SK-N-SH (cell line): ENCODE data around the gene ZNF384. TPM values are rescaled to one million over a fixed set of nuclear protein-coding genes. Genes with fewer than 3 reads are reported as not detected.

Experiments used
- CTCF ChIA-PET: fragments of 300-600, 350-600 bp; formaldehyde crosslinking; extraction: SDS; loops from one replicate; lab custom pipeline; 2021; lab: Yijun Ruan, JAX
- POLR2A ChIA-PET: fragments of 350-600 bp; sonication (Branson Sonifier 250); formaldehyde crosslinking; extraction: SDS; loops from one replicate; lab custom pipeline; 2020; ENCODE audit warnings: antibody characterized with exemption, inconsistent platforms; lab: Yijun Ruan, JAX
- DNase-seq: peaks from one replicate; pipeline ENCODE4 v3.0.0; 2012
- H2AFZ ChIP-seq: fragments of 200-600 bp; sonication (generic); 2 replicates; pipeline ENCODE4 v1.8.1; 2016; ENCODE audit warnings: antibody characterized with exemption, mild to moderate bottlenecking, low read depth
- H3F3A ChIP-seq: fragments of 200-600 bp; sonication (generic); replicated peaks from 2 replicates; pipeline ENCODE3; 2016; ENCODE audit warnings: antibody characterized with exemption, mild to moderate bottlenecking; ENCODE audit not compliant: insufficient read depth
- H3K27ac ChIP-seq, 2 experiments: fragments of 200-500 bp in 1 of 2; fragments of 200-600 bp in 1 of 2; sonication (Bioruptor generic) in 1 of 2; sonication (generic), shearing (Covaris generic) in 1 of 2; 2 replicates each; pipeline versions ENCODE4 v1.5.1 to v1.6.1; 2014 to 2016; ENCODE audit warnings: low read depth in 2 of 2, inconsistent platforms in 1 of 2, low read length in 1 of 2, mild to moderate bottlenecking in 1 of 2, mixed read lengths in 1 of 2
- H3K27me3 ChIP-seq: fragments of 200-600 bp; sonication (generic), shearing (Covaris generic); 2 replicates; pipeline ENCODE4 v1.6.1; 2016; ENCODE audit warnings: mixed run types; ENCODE audit not compliant: insufficient read depth
- H3K36me3 ChIP-seq, 2 experiments: fragments of 200-500 bp in 1 of 2; fragments of 200-600 bp in 1 of 2; sonication (Bioruptor generic) in 1 of 2; sonication (generic) in 1 of 2; replicated peaks in 1 of 2; 2 replicates each; pipeline versions ENCODE3 to v1.5.1; 2014 to 2016; ENCODE audit warnings: low read length in 1 of 2, mild to moderate bottlenecking in 1 of 2; ENCODE audit not compliant: insufficient read depth in 2 of 2, control insufficient read depth in 1 of 2
- H3K4me1 ChIP-seq, 2 experiments: fragments of 200-500 bp in 1 of 2; fragments of 200-600 bp in 1 of 2; sonication (Bioruptor generic) in 1 of 2; sonication (generic), shearing (Covaris generic) in 1 of 2; 2 replicates each; pipeline versions ENCODE4 v1.5.1 to v1.6.1; 2014 to 2016; ENCODE audit warnings: low read depth in 1 of 2, low read length in 1 of 2, mixed run types in 1 of 2; ENCODE audit not compliant: insufficient read depth in 2 of 2, control insufficient read depth in 1 of 2
- H3K4me2 ChIP-seq: fragments of 200-600 bp; sonication (generic), shearing (Covaris generic); 2 replicates; pipeline ENCODE4 v1.6.1; 2017; ENCODE audit warnings: mixed run types
- H3K4me3 ChIP-seq, 2 experiments: fragments of 200-500 bp in 1 of 2; fragments of 200-600 bp in 1 of 2; sonication (Bioruptor generic) in 1 of 2; sonication (generic), shearing (Covaris generic) in 1 of 2; 2 replicates each; pipeline versions ENCODE4 v1.5.1 to v1.8.1; 2014 to 2016; ENCODE audit warnings: low read depth in 2 of 2, inconsistent platforms in 1 of 2, low read length in 1 of 2, mild to moderate bottlenecking in 1 of 2, mixed read lengths in 1 of 2, moderate library complexity in 1 of 2
- H3K79me2 ChIP-seq: fragments of 200-600 bp; sonication (generic); 2 replicates; pipeline ENCODE4 v1.8.1; 2017; ENCODE audit warnings: mild to moderate bottlenecking; ENCODE audit not compliant: insufficient read depth
- H3K9ac ChIP-seq: fragments of 200-600 bp; sonication (generic); 2 replicates; pipeline ENCODE4 v1.6.1; 2017; ENCODE audit warnings: mixed run types
- H3K9me2 ChIP-seq: fragments of 200-600 bp; sonication (generic); 2 replicates; pipeline ENCODE4 v1.6.1; 2017; ENCODE audit warnings: mixed run types
- H3K9me3 ChIP-seq: fragments of 200-600 bp; sonication (generic); 2 replicates; pipeline ENCODE4 v1.6.1; 2017; ENCODE audit warnings: mixed run types, mild to moderate bottlenecking, moderate library complexity
- H4K20me1 ChIP-seq: fragments of 200-600 bp; sonication (generic); 2 replicates; pipeline ENCODE4 v1.6.1; 2017; ENCODE audit warnings: mild to moderate bottlenecking, mixed run types; ENCODE audit not compliant: insufficient read depth
- CHD2 ChIP-seq: fragments of 150-350 bp; IDR thresholded peaks from 2 replicates; pipeline ENCODE4 v1.6.1; 2018; ENCODE audit warnings: low read length; ENCODE audit not compliant: partially characterized antibody
- FOSL2 ChIP-seq: IDR thresholded peaks from 2 replicates; pipeline ENCODE4 v1.4.0; 2012; ENCODE audit warnings: low read depth, mild to moderate bottlenecking, moderate library complexity, borderline replicate concordance
- FOXJ3 ChIP-seq: sonication (generic); formaldehyde crosslinking; IDR thresholded peaks from 2 replicates; pipeline ENCODE4 v1.5.1; 2020; ENCODE audit warnings: mild to moderate bottlenecking, missing genetic modification reagents
- GABPA ChIP-seq: IDR thresholded peaks from 2 replicates; pipeline ENCODE4 v1.4.0; 2012; ENCODE audit warnings: low read depth, mild to moderate bottlenecking
- GATA2 ChIP-seq: sonication (generic); formaldehyde crosslinking; IDR thresholded peaks from 2 replicates; pipeline ENCODE4 v1.5.0; 2020; ENCODE audit warnings: mild to moderate bottlenecking, missing genetic modification reagents
- IRF3 ChIP-seq: fragments of 150-350 bp; IDR thresholded peaks from 2 replicates; pipeline ENCODE4 v1.6.1; 2016; ENCODE audit warnings: mild to moderate bottlenecking, low read depth, low read length
- MEF2A ChIP-seq: IDR thresholded peaks from 2 replicates; pipeline ENCODE4 v1.4.0; 2012; ENCODE audit warnings: low read depth, borderline replicate concordance
- NRF1 ChIP-seq: IDR thresholded peaks from 2 replicates; pipeline ENCODE4 v1.6.1; 2012; ENCODE audit warnings: low read depth, mild to moderate bottlenecking, low read length
- RAD21 ChIP-seq: IDR thresholded peaks from 2 replicates; pipeline ENCODE4 v1.6.1; 2012; ENCODE audit warnings: mild to moderate bottlenecking, low read length
- RCOR1 ChIP-seq: fragments of 150-350 bp; IDR thresholded peaks from 2 replicates; pipeline ENCODE4 v1.6.1; 2017; ENCODE audit warnings: antibody characterized with exemption, low read length
- REST ChIP-seq: IDR thresholded peaks from 2 replicates; pipeline ENCODE4 v1.6.1; 2012; ENCODE audit warnings: mild to moderate bottlenecking, low read depth, low read length, moderate library complexity
- RXRA ChIP-seq: IDR thresholded peaks from 2 replicates; pipeline ENCODE4 v1.4.0; 2012; ENCODE audit warnings: low read depth, mild to moderate bottlenecking, borderline replicate concordance
- SIN3A ChIP-seq: IDR thresholded peaks from 2 replicates; pipeline ENCODE4 v1.6.1; 2012; ENCODE audit warnings: low read depth, mild to moderate bottlenecking, low read length, moderate library complexity, borderline replicate concordance
- TAF1 ChIP-seq: IDR thresholded peaks from 2 replicates; pipeline ENCODE4 v1.6.1; 2012; ENCODE audit warnings: low read depth, mild to moderate bottlenecking, low read length, moderate library complexity, borderline replicate concordance
- TCF12 ChIP-seq: IDR thresholded peaks from 2 replicates; pipeline ENCODE4 v1.4.0; 2012
- TEAD4 ChIP-seq: IDR thresholded peaks from 2 replicates; pipeline ENCODE4 v1.4.0; 2012; ENCODE audit warnings: mild to moderate bottlenecking, borderline replicate concordance; ENCODE audit not compliant: insufficient read depth
- USF1 ChIP-seq: IDR thresholded peaks from 2 replicates; pipeline ENCODE4 v1.4.0; 2012; ENCODE audit warnings: low read depth, borderline replicate concordance
- YY1 ChIP-seq: IDR thresholded peaks from 2 replicates; pipeline ENCODE4 v1.4.0; 2012; ENCODE audit warnings: low read depth, mild to moderate bottlenecking
- WGBS: methylation state at CpG from one replicate; pipeline ENCODE4 v1.1.6; 2017; ENCODE audit warnings: low lambda C conversion rate; 5-methylcytosine and 5-hydroxymethylcytosine counted together
- polyA plus RNA-seq, 3 experiments: library from polyadenylated mRNA; depleted of rRNA; stranded (reverse); fragments of >200 nt; gene quantifications; 2 replicates each; pipeline ENCODE4 v1.2.3, GENCODE V29; 2012
- TF ChIP-seq, protein P1 (sequence below): IDR thresholded peaks from 2 replicates; pipeline ENCODE4; 2012

ZNF384 gene
- polyA plus RNA-seq, 1 of the 3 experiments (the other 2 are of a cell fraction), result 64.9 TPM

- ChIA-PET CTCF (interaction anchor here (0.7 kb wide), 1 partner anchor 99 kb away, joined by 3 read pairs; the partner anchor contains the start of gene MLF2), POLR2A (no interaction called here)
- TF ChIP-seq FOXJ3 (no peak), IRF3 (no peak), SIN3A (no peak), REST (no peak), TCF12 (no peak), RCOR1 (no peak), CHD2 (no peak), USF1 (no peak), RAD21 (no peak), TAF1 (no peak), GABPA (no peak), TEAD4 (no peak), RXRA (no peak), YY1 (no peak), NRF1 (no peak), FOSL2 (no peak), GATA2 (CRISPR knock-in tag) (no peak), MEF2A (no peak)
- TF ChIP-seq, protein P1, sequence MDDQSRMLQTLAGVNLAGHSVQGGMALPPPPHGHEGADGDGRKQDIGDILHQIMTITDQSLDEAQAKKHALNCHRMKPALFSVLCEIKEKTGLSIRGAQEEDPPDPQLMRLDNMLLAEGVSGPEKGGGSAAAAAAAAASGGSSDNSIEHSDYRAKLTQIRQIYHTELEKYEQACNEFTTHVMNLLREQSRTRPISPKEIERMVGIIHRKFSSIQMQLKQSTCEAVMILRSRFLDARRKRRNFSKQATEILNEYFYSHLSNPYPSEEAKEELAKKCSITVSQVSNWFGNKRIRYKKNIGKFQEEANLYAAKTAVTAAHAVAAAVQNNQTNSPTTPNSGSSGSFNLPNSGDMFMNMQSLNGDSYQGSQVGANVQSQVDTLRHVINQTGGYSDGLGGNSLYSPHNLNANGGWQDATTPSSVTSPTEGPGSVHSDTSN, result no peak
Observed at GRCh38 chr12:6653987-6654386, 35.2 kb downstream of the ZNF384 start.

More at GRCh38 chr12:6653987-6654386, 35.2 kb downstream of the ZNF384 start:
- Histone ChIP-seq H3K27ac (no peak overlapping the region), H4K20me1 (no peaks in the 10 kb centered on the region), H3K9me2 (no peaks in the 10 kb centered on the region), H3K4me2 (no peak overlapping the region), H2AFZ (no peak overlapping the region), H3K27me3 (no peaks in the 10 kb centered on the region), H3F3A (no peaks in the 10 kb centered on the region), H3K9ac (no peak overlapping the region), H3K4me3 (no peak overlapping the region), H3K36me3 (peaks cover 20 to 46% of the 10 kb centered on the region in 2 experiments), H3K4me1 (no peaks in the 10 kb centered on the region), H3K9me3 (no peaks in the 10 kb centered on the region), H3K79me2 (peaks cover 17% of the 10 kb centered on the region; the same call in 1 of the 2 replicates)
- 97% methylated on average over 5 of the region's 5 CpGs for WGBS
- DNase-seq, result no peak
